Measurements from ENCODE around the gene TLL2. TPM values are rescaled to one million over a fixed set of nuclear protein-coding genes. Genes with fewer than 3 reads are reported as not detected.

Gene TLL2
- total RNA-seq (under 1 TPM; 0.12 to 0.23 TPM), polyA plus RNA-seq (under 1 TPM; 0.07 to 0.08 TPM)
- long read RNA-seq, donor 1: 0 reads
- long read RNA-seq, donor 2: 0 reads
- long read RNA-seq, donor 3: 0 reads
- long read RNA-seq, donor 4: 0 reads
- long read RNA-seq, donor 5: 0 reads

DNA sequence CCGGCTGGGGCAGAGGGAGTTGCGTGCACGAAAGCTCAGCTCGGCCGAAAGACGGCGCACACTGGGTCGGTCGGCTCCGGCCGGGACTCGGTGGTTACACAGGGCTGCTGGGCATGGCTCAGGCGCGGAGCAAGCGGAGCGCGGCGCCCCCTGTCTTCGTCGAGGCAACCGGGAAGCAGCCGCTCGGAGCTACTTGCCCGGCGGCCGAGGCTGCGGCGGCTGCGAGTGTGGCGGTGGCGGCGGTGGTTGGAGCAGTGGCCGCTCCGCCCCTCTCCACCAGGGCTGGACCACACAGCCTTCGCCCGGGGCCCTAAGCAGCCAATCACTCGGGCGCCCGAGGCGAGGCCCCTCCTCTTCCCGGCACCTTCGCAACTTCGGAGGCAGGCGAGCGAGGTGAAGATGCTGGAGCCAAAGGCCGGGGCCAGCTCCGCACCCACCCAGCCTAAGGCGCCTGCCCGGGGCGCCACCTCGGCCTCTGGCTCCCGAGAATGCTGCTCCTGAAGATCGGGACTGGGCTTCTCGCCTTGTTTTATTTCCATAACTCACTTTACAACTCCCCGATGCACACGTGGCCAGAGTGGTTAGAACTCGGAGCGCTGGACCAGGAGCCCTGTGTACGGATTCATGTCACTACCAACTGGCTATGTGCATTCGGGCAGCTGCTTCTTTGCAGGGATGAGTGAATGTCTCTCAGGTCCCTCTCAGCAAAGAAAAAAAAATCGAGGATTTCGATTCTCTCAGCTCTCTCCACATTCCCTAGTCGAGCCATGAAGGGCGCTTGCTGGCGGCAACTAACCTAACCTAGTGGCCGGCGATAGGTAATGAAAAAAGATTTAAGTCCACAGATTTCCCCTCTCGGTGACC lies at the start of gene TLL2:
TSS of gene TLL2 (minus strand) at position 229 of the 864 bp plus-strand sequence. CDS start 241 bp downstream, outside the sequence.
- H3K9me3 ChIP-seq (ENCODE audit: control insufficient read depth in 4 of 4, insufficient read depth in 3 of 4, low read length in 3 of 4): peaks cover 0 to 1% (median 0%) of the 10 kb centered on the region in 4 donors
- H3K36me3 ChIP-seq (ENCODE audit: control insufficient read depth in 4 of 4, insufficient read depth in 4 of 4, low read length in 4 of 4): no peaks in the 10 kb centered on the region
- peak; percentile 90 for ATAC-seq (ENCODE audit: insufficient read depth, low FRiP score)
- H3K9ac ChIP-seq (ENCODE audit: insufficient read depth in 1 of 2, low read length in 2 of 2): no peak within 1 kb of the TSS
- H3K4me1 ChIP-seq (ENCODE audit: control insufficient read depth in 5 of 5, insufficient read depth in 5 of 5, low read length in 5 of 5): peaks cover 0 to 22% (median 6%) of the 10 kb centered on the region in 5 donors
- peak; percentile 84 to 91 (median 89) for DNase-seq
- peak within 1 kb of the TSS; percentile 10 for H3K4me3 ChIP-seq
- no peak within 1 kb of the TSS for H3K27ac ChIP-seq (ENCODE audit: low read depth in 1 of 2, low read length in 1 of 2)
- TF ChIP-seq, protein P1, sequence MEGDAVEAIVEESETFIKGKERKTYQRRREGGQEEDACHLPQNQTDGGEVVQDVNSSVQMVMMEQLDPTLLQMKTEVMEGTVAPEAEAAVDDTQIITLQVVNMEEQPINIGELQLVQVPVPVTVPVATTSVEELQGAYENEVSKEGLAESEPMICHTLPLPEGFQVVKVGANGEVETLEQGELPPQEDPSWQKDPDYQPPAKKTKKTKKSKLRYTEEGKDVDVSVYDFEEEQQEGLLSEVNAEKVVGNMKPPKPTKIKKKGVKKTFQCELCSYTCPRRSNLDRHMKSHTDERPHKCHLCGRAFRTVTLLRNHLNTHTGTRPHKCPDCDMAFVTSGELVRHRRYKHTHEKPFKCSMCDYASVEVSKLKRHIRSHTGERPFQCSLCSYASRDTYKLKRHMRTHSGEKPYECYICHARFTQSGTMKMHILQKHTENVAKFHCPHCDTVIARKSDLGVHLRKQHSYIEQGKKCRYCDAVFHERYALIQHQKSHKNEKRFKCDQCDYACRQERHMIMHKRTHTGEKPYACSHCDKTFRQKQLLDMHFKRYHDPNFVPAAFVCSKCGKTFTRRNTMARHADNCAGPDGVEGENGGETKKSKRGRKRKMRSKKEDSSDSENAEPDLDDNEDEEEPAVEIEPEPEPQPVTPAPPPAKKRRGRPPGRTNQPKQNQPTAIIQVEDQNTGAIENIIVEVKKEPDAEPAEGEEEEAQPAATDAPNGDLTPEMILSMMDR (IDR thresholded peaks at IDR 0.05; ENCODE audit: control extremely low read depth, extremely low read depth): peak; percentile 67
- H3K27me3 ChIP-seq (ENCODE audit: control insufficient read depth in 3 of 3, insufficient read depth in 3 of 3, low read length in 2 of 3): peaks cover 0 to 50% (median 46%) of the 10 kb centered on the region in 3 donors
- 3% methylated on average over 62 to 68 of the region's 68 CpGs for WGBS, 2 donors

DNA sequence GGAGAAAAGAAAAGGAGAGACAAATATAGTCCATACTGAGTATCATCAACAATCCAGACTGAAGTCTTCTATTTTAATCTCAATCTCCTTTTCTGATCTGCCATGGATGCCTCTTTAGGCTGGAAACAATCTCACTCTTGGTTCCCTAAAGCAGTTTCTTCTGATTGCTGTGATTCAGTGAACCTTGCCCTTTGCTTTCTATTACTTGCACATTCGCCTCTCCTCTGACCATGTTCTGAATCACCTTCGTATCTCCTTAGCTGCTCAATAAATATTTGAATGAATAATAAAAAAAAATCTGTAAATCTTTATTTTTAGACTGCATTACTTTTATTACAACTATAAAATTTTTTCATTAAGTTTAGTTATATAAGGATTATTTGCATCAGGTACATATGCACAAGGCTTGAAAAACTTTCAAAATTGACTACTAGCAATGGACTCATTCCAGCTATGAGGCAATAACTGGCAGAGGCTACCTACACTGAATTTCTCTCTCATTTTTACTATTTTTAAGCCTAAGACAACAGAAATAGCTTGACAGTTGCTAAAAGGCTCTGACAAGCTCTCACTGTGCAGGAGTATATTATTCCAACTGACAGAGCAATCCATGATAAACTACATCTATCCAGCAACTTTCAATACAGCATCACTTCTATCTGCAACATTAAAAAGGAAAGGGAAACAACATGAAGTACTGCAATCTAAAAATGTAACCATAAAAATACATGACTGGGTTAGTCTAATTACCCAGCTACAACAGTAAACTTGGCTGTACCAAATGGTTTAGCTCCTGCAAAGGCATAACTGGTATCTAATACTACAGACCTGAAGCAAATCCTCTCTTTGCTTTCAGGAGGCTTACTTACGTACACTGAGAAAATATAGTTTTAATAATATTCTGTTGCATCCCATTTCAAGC lies 47.5 kb upstream of the TLL2 start:
- 96% methylated on average over 3 of the region's 3 CpGs for WGBS, 2 donors
- Histone ChIP-seq H3K36me3 (ENCODE audit: control insufficient read depth in 4 of 4, insufficient read depth in 4 of 4, low read length in 4 of 4) (peaks cover 6 to 27% (median 25%) of the 10 kb centered on the region in 4 donors), H3K4me1 (ENCODE audit: control insufficient read depth in 5 of 5, insufficient read depth in 5 of 5, low read length in 5 of 5) (peaks cover 0 to 5% (median 0%) of the 10 kb centered on the region in 5 donors), H3K9ac (ENCODE audit: insufficient read depth in 1 of 2, low read length in 2 of 2) (no peak overlapping the region), H3K9me3 (ENCODE audit: control insufficient read depth in 4 of 4, insufficient read depth in 3 of 4, low read length in 3 of 4) (peaks cover 0 to 2% (median 0%) of the 10 kb centered on the region in 4 donors), H3K27me3 (ENCODE audit: control insufficient read depth in 3 of 3, insufficient read depth in 3 of 3, low read length in 2 of 3) (no peaks in the 10 kb centered on the region), H3K4me3 (no peak overlapping the region), H3K27ac (ENCODE audit: low read depth in 1 of 2, low read length in 1 of 2) (no peak overlapping the region)
- TF ChIP-seq, protein P1 (IDR thresholded peaks at IDR 0.05; ENCODE audit: control extremely low read depth, extremely low read depth): no peak
- no peak for ATAC-seq (ENCODE audit: insufficient read depth, low FRiP score)
- DNase-seq: peak in 1 of 3 donors; percentile 16

DNA sequence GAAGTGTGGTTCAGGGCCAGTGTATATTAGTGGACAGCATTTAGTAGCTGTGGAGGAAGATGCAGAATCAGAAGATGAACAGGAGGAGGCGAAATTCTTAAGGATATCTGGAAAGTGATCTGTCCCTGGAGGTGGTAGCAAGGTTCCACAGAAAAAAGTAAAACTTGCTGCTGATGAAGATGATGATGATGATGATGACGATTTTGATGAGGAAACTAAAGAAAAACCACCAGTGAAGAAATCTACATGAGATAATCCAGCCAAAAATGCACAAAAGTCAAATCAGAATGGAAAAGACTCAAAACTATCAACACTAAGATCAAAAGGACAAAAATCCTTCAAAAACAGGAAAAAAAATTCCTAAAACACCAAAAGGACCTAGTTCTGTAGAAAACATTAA lies 46.8 kb upstream of the TLL2 start:
- Histone ChIP-seq H3K36me3 (ENCODE audit: control insufficient read depth in 4 of 4, insufficient read depth in 4 of 4, low read length in 4 of 4) (peaks cover 6 to 28% (median 25%) of the 10 kb centered on the region in 4 donors), H3K9me3 (ENCODE audit: control insufficient read depth in 4 of 4, insufficient read depth in 3 of 4, low read length in 3 of 4) (peaks cover 0 to 2% (median 0%) of the 10 kb centered on the region in 4 donors), H3K27ac (ENCODE audit: low read depth in 1 of 2, low read length in 1 of 2) (no peak overlapping the region), H3K4me1 (ENCODE audit: control insufficient read depth in 5 of 5, insufficient read depth in 5 of 5, low read length in 5 of 5) (peaks cover 0 to 5% (median 0%) of the 10 kb centered on the region in 5 donors), H3K9ac (ENCODE audit: insufficient read depth in 1 of 2, low read length in 2 of 2) (no peak overlapping the region), H3K4me3 (no peak overlapping the region), H3K27me3 (ENCODE audit: control insufficient read depth in 3 of 3, insufficient read depth in 3 of 3, low read length in 2 of 3) (no peaks in the 10 kb centered on the region)
- DNase-seq (no peak), ATAC-seq (ENCODE audit: insufficient read depth, low FRiP score) (no peak)
- TF ChIP-seq, protein P1 (IDR thresholded peaks at IDR 0.05; ENCODE audit: control extremely low read depth, extremely low read depth): no peak
- 80 to 93% methylated on average over 2 of the region's 2 CpGs for WGBS, 2 donors

All from lung (tissue), 16 donors.